Stomach smooth muscle (tissue), 2 donors: ENCODE data around the gene MYOZ2.

Experiments
- H3K27ac ChIP-seq: one replicate; pipeline ENCODE4 v1.7.0; 2013; ENCODE audit warnings: mild to moderate bottlenecking, low read length, inconsistent platforms
- H3K27me3 ChIP-seq, 2 donors: one replicate each; pipeline ENCODE4 v1.7.0; 2013; ENCODE audit warnings: low read length in 2 of 2; ENCODE audit not compliant: insufficient read depth in 2 of 2, control insufficient read depth in 1 of 2
- H3K36me3 ChIP-seq, 2 donors: one replicate each; pipeline ENCODE4 v1.7.0; 2013; ENCODE audit warnings: low read length in 2 of 2; ENCODE audit not compliant: control insufficient read depth in 2 of 2, insufficient read depth in 2 of 2
- H3K4me1 ChIP-seq: one replicate; pipeline ENCODE4 v1.7.0; 2013; ENCODE audit warnings: low read length; ENCODE audit not compliant: control insufficient read depth, insufficient read depth
- H3K4me3 ChIP-seq, 2 donors: one replicate each; pipeline ENCODE4 v1.7.0; 2013; ENCODE audit warnings: low read length in 2 of 2
- H3K9ac ChIP-seq, 2 donors: one replicate each; pipeline ENCODE4 v1.7.0; 2013; ENCODE audit warnings: low read length in 2 of 2, mild to moderate bottlenecking in 1 of 2
- H3K9me3 ChIP-seq, 2 donors: one replicate each; pipeline ENCODE4 v1.7.0; 2013; ENCODE audit warnings: low read length in 2 of 2; ENCODE audit not compliant: control insufficient read depth in 2 of 2
- donor health status: healthy.
- donor health status: Pancreatic carcinoma.

MYOZ2 gene

GRCh38 chr4:119190354-119190753 lies 54.7 kb downstream of the MYOZ2 start:
- no peaks in the 10 kb centered on the region for H3K27me3 ChIP-seq
- no peaks in the 10 kb centered on the region for H3K4me1 ChIP-seq
- H3K9me3 ChIP-seq = no peaks in the 10 kb centered on the region
- H3K4me3 ChIP-seq = no peak overlapping the region
- no peak overlapping the region for H3K27ac ChIP-seq
- H3K36me3 ChIP-seq = no peaks in the 10 kb centered on the region
- no peak overlapping the region for H3K9ac ChIP-seq

GRCh38 chr4:119191505-119191904 lies 55.9 kb downstream of the MYOZ2 start:
- no peaks in the 10 kb centered on the region for H3K9me3 ChIP-seq
- H3K9ac ChIP-seq = no peak overlapping the region
- H3K4me3 ChIP-seq = no peak overlapping the region
- H3K4me1 ChIP-seq = no peaks in the 10 kb centered on the region
- H3K27ac ChIP-seq = no peak overlapping the region
- no peaks in the 10 kb centered on the region for H3K27me3 ChIP-seq
- H3K36me3 ChIP-seq = no peaks in the 10 kb centered on the region

GRCh38 chr4:119197772-119198212 lies 62.2 kb downstream of the MYOZ2 start:
- no peak overlapping the region for H3K9ac ChIP-seq
- no peaks in the 10 kb centered on the region for H3K4me1 ChIP-seq
- H3K27ac ChIP-seq = no peak overlapping the region
- no peaks in the 10 kb centered on the region for H3K9me3 ChIP-seq
- no peaks in the 10 kb centered on the region for H3K36me3 ChIP-seq
- H3K4me3 ChIP-seq = no peak overlapping the region
- H3K27me3 ChIP-seq = no peaks in the 10 kb centered on the region

GRCh38 chr4:119204916-119205315 lies 69.3 kb downstream of the MYOZ2 start:
- Histone ChIP-seq H3K9ac (no peak overlapping the region), H3K27ac (no peak overlapping the region), H3K36me3 (no peaks in the 10 kb centered on the region), H3K4me1 (no peaks in the 10 kb centered on the region), H3K27me3 (no peaks in the 10 kb centered on the region), H3K9me3 (no peaks in the 10 kb centered on the region), H3K4me3 (no peak overlapping the region)

- no peaks in the 10 kb centered on the region for H3K9me3 ChIP-seq
- no peak overlapping the region for H3K27ac ChIP-seq
- H3K27me3 ChIP-seq = no peaks in the 10 kb centered on the region
- H3K4me3 ChIP-seq = no peak overlapping the region
- H3K4me1 ChIP-seq = no peaks in the 10 kb centered on the region
- H3K36me3 ChIP-seq = no peaks in the 10 kb centered on the region
- no peak overlapping the region for H3K9ac ChIP-seq
Observed at GRCh38 chr4:119205690-119206089, 70.1 kb downstream of the MYOZ2 start.

- no peaks in the 10 kb centered on the region for H3K4me1 ChIP-seq
- H3K9me3 ChIP-seq = no peaks in the 10 kb centered on the region
- H3K9ac ChIP-seq = no peak overlapping the region
- H3K36me3 ChIP-seq = no peaks in the 10 kb centered on the region
- no peaks in the 10 kb centered on the region for H3K27me3 ChIP-seq
- no peak overlapping the region for H3K4me3 ChIP-seq
- H3K27ac ChIP-seq = no peak overlapping the region
Observed at GRCh38 chr4:119206178-119206577, 70.5 kb downstream of the MYOZ2 start.

GRCh38 chr4:119207051-119207450 lies 71.4 kb downstream of the MYOZ2 start:
- no peak overlapping the region for H3K9ac ChIP-seq
- H3K27me3 ChIP-seq = no peaks in the 10 kb centered on the region
- H3K36me3 ChIP-seq = no peaks in the 10 kb centered on the region
- H3K4me3 ChIP-seq = no peak overlapping the region
- no peaks in the 10 kb centered on the region for H3K4me1 ChIP-seq
- no peak overlapping the region for H3K27ac ChIP-seq
- no peaks in the 10 kb centered on the region for H3K9me3 ChIP-seq

GRCh38 chr4:119209077-119209476 lies 73.4 kb downstream of the MYOZ2 start:
- Histone ChIP-seq H3K4me3 (no peak overlapping the region), H3K9ac (no peak overlapping the region), H3K27ac (no peak overlapping the region), H3K27me3 (no peaks in the 10 kb centered on the region), H3K36me3 (no peaks in the 10 kb centered on the region), H3K9me3 (no peaks in the 10 kb centered on the region), H3K4me1 (no peaks in the 10 kb centered on the region)

- H3K9me3 ChIP-seq = no peaks in the 10 kb centered on the region
- H3K27ac ChIP-seq = no peak overlapping the region
- no peak overlapping the region for H3K4me3 ChIP-seq
- H3K9ac ChIP-seq = no peak overlapping the region
- no peaks in the 10 kb centered on the region for H3K27me3 ChIP-seq
- H3K4me1 ChIP-seq = no peaks in the 10 kb centered on the region
- H3K36me3 ChIP-seq = no peaks in the 10 kb centered on the region
Observed at GRCh38 chr4:119209586-119209985, 74.0 kb downstream of the MYOZ2 start.

GRCh38 chr4:119210775-119211174 lies 75.1 kb downstream of the MYOZ2 start:
- H3K4me1 ChIP-seq = no peaks in the 10 kb centered on the region
- no peak overlapping the region for H3K27ac ChIP-seq
- H3K9me3 ChIP-seq = no peaks in the 10 kb centered on the region
- H3K4me3 ChIP-seq = no peak overlapping the region
- no peaks in the 10 kb centered on the region for H3K27me3 ChIP-seq
- H3K36me3 ChIP-seq = no peaks in the 10 kb centered on the region
- no peak overlapping the region for H3K9ac ChIP-seq

GRCh38 chr4:119211867-119212233 lies 76.2 kb downstream of the MYOZ2 start:
- Histone ChIP-seq H3K27me3 (no peaks in the 10 kb centered on the region), H3K9me3 (no peaks in the 10 kb centered on the region), H3K36me3 (no peaks in the 10 kb centered on the region), H3K27ac (peak overlapping the region; percentile 87), H3K4me1 (no peaks in the 10 kb centered on the region), H3K9ac (peak overlapping the region; percentile 94 to 95), H3K4me3 (peak overlapping the region; percentile 95 to 98)
